ENCODE data around the gene SORBS1.

Gene SORBS1

DNA sequence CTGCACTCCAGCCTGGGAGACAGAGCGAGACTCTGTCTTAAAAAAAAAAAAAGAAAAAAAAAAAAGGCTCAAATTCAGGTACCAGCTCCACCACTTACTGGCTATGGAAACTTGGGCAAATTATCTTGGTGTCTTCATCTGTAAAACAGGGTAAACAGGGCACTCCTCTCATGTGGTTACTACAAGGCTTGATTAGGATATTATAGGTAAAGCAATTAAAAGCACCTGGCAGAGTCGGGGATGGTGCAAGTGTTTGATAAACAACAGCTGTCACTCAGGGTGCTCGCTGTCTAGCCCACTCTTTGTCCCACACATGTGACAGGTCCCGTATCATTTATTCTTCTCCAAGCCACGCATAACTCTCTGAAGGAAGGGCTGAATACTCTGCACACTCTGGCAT, 96.9 kb downstream of the SORBS1 start:
- no peaks in the 10 kb centered on the region for H3K27me3 ChIP-seq (replicated peaks; ENCODE audit: insufficient read depth, low read length)
- H3K9me2 ChIP-seq (replicated peaks; ENCODE audit: insufficient read depth, low read length): no peaks in the 10 kb centered on the region
- DNase-seq: no peak

DNA sequence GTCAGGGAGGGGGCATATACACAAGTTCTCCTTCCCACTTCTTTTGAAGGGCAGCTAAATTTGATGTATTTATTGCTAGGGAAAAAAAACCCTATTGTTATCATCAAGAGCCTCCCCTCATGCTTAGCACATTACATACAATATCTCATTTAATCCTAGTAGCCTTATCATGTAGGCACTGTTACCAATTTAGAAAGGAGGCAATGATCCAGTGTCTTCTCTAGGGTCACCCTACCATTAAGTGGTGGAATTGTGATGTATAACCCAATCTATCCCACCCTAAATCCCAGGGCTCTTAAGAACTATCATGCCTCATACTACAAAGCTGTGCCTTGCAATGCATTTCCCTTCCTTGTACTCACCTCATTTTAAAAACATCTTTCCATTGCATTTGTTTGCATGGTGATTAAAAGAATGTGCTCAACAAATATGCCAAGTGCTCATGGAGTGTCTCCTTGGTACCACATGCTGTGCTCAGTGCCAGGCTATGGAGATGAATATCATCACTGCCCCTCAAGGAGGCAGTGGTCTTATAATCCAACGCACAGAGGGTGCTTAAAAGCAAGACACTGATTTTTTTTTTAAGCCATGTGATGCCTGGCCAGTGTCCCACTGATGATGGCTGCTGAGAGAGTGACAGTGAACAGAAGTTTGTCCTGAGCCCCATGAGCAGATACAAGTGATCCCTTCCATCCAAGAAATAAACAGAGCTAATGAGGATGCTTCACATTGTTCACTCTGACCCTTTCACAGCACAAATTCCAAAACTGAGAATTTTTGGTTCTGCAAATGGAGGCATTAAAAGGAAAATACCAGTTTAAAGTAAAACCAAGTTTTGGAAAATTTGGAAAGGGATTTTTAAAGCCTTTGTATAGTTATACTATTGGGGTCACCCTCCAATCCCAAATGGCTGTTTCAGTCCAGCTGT, 98.2 kb downstream of the SORBS1 start:
- TF ChIP-seq EZH2 (optimal IDR thresholded peaks at IDR 0.05; ENCODE audit: low read depth, low read length) (no peak), EZH2phosphoT487 (IDR thresholded peaks at IDR 0.05; ENCODE audit: low read length) (no peak)
- TF ChIP-seq, protein P1, sequence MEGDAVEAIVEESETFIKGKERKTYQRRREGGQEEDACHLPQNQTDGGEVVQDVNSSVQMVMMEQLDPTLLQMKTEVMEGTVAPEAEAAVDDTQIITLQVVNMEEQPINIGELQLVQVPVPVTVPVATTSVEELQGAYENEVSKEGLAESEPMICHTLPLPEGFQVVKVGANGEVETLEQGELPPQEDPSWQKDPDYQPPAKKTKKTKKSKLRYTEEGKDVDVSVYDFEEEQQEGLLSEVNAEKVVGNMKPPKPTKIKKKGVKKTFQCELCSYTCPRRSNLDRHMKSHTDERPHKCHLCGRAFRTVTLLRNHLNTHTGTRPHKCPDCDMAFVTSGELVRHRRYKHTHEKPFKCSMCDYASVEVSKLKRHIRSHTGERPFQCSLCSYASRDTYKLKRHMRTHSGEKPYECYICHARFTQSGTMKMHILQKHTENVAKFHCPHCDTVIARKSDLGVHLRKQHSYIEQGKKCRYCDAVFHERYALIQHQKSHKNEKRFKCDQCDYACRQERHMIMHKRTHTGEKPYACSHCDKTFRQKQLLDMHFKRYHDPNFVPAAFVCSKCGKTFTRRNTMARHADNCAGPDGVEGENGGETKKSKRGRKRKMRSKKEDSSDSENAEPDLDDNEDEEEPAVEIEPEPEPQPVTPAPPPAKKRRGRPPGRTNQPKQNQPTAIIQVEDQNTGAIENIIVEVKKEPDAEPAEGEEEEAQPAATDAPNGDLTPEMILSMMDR (IDR thresholded peaks at IDR 0.05; ENCODE audit: low read length): no peak
- H3F3A ChIP-seq (ENCODE audit: insufficient read depth, low read length): no peaks in the 10 kb centered on the region
- H3K27me3 ChIP-seq (replicated peaks; ENCODE audit: insufficient read depth, low read length): no peaks in the 10 kb centered on the region
- no peaks in the 10 kb centered on the region for H3K9me2 ChIP-seq (replicated peaks; ENCODE audit: insufficient read depth, low read length)
- no peaks in the 10 kb centered on the region for H4K20me1 ChIP-seq (ENCODE audit: insufficient read depth, low read length)
- no peak for DNase-seq
- H3K4me2 ChIP-seq (ENCODE audit: low read depth, low read length): no peak overlapping the region
- no peak overlapping the region for H3K27ac ChIP-seq (ENCODE audit: low read length)
- H3K4me3 ChIP-seq (ENCODE audit: low read length): no peak overlapping the region
- H3K4me1 ChIP-seq (ENCODE audit: low read length): no peaks in the 10 kb centered on the region
- H3K36me3 ChIP-seq (replicated peaks; ENCODE audit: insufficient read depth, low read length): no peaks in the 10 kb centered on the region
- no peaks in the 10 kb centered on the region for H3K9me3 ChIP-seq (replicated peaks; ENCODE audit: insufficient read depth, low read length)
- no peak overlapping the region for H2AFZ ChIP-seq (ENCODE audit: low read length)
- H3K79me2 ChIP-seq (ENCODE audit: low read length): no peaks in the 10 kb centered on the region
- H3K9ac ChIP-seq (ENCODE audit: low read length): no peak overlapping the region

More for the DNA sequence above, 96.9 kb downstream of the SORBS1 start:
- no peak overlapping the region for H2AFZ ChIP-seq (ENCODE audit: low read length)
- no peak overlapping the region for H3K27ac ChIP-seq (ENCODE audit: low read length)
- no peaks in the 10 kb centered on the region for H3K36me3 ChIP-seq (replicated peaks; ENCODE audit: insufficient read depth, low read length)
- H3F3A ChIP-seq (ENCODE audit: insufficient read depth, low read length): no peaks in the 10 kb centered on the region
- H3K9ac ChIP-seq (ENCODE audit: low read length): no peak overlapping the region
- H4K20me1 ChIP-seq (ENCODE audit: insufficient read depth, low read length): no peaks in the 10 kb centered on the region
- no peaks in the 10 kb centered on the region for H3K79me2 ChIP-seq (ENCODE audit: low read length)
- no peak overlapping the region for H3K4me2 ChIP-seq (ENCODE audit: low read depth, low read length)
- H3K4me1 ChIP-seq (ENCODE audit: low read length): no peaks in the 10 kb centered on the region
- TF ChIP-seq EZH2phosphoT487 (IDR thresholded peaks at IDR 0.05; ENCODE audit: low read length) (no peak), EZH2 (optimal IDR thresholded peaks at IDR 0.05; ENCODE audit: low read depth, low read length) (no peak)
- TF ChIP-seq, protein P1 (IDR thresholded peaks at IDR 0.05; ENCODE audit: low read length): no peak
- no peak overlapping the region for H3K4me3 ChIP-seq (ENCODE audit: low read length)
- H3K9me3 ChIP-seq (replicated peaks; ENCODE audit: insufficient read depth, low read length): no peaks in the 10 kb centered on the region

DNA sequence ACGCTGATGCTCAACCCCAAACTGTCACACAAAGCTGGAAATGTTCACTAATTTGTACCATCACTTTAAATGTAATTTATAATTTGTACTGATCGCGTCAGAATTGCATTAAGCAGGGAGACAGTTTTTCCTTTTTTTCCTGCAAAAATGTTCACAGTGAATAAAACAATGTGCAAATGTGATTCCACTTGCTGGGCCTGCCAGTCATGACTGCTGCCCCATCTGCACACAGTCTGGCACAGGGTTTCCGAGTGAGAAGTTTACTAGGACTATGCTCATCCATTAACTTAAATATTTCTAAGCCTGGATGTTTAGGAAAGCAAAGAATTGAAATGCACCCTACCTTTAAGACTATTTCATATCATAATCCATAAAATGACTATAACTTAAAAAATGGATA, 99.6 kb downstream of the SORBS1 start:
- Histone ChIP-seq H4K20me1 (ENCODE audit: insufficient read depth, low read length) (no peaks in the 10 kb centered on the region), H3K4me1 (ENCODE audit: low read length) (no peaks in the 10 kb centered on the region), H3K9me3 (replicated peaks; ENCODE audit: insufficient read depth, low read length) (no peaks in the 10 kb centered on the region), H3K4me2 (ENCODE audit: low read depth, low read length) (no peak overlapping the region), H3K9ac (ENCODE audit: low read length) (no peak overlapping the region), H2AFZ (ENCODE audit: low read length) (no peak overlapping the region), H3K79me2 (ENCODE audit: low read length) (no peaks in the 10 kb centered on the region), H3F3A (ENCODE audit: insufficient read depth, low read length) (no peaks in the 10 kb centered on the region), H3K9me2 (replicated peaks; ENCODE audit: insufficient read depth, low read length) (no peaks in the 10 kb centered on the region), H3K27me3 (replicated peaks; ENCODE audit: insufficient read depth, low read length) (no peaks in the 10 kb centered on the region), H3K27ac (ENCODE audit: low read length) (no peak overlapping the region), H3K36me3 (replicated peaks; ENCODE audit: insufficient read depth, low read length) (no peaks in the 10 kb centered on the region), H3K4me3 (ENCODE audit: low read length) (no peak overlapping the region)
- no peak for DNase-seq
- TF ChIP-seq EZH2 (optimal IDR thresholded peaks at IDR 0.05; ENCODE audit: low read depth, low read length) (no peak), EZH2phosphoT487 (IDR thresholded peaks at IDR 0.05; ENCODE audit: low read length) (no peak)
- TF ChIP-seq, protein P1 (IDR thresholded peaks at IDR 0.05; ENCODE audit: low read length): no peak
